ENCODE results near the gene LIMS1.

Gene LIMS1

GRCh38 chr2:108565778-108566375 is 31.6 kb downstream of the LIMS1 start:
- Histone ChIP-seq H3K9me2 (replicated peaks; ENCODE audit: insufficient read depth, low read length) (no peaks in the 10 kb centered on the region), H3F3A (ENCODE audit: insufficient read depth) (no peaks in the 10 kb centered on the region), H3K27me3 (ENCODE audit: low read length) (no peaks in the 10 kb centered on the region), H3K4me2 (ENCODE audit: low read depth, low read length, poor library complexity, severe bottlenecking) (no peak overlapping the region), H4K20me1 (ENCODE audit: low read depth, low read length) (no peaks in the 10 kb centered on the region; the same call in 1 of the 2 replicates), H3K36me3 (ENCODE audit: low read length) (no peaks in the 10 kb centered on the region), H3K9ac (ENCODE audit: low read length) (no peak overlapping the region), H3K4me3 (ENCODE audit: insufficient read depth, low read length, poor library complexity, severe bottlenecking) (no peak overlapping the region), H3K9me3 (ENCODE audit: insufficient read depth, low read length) (no peaks in the 10 kb centered on the region), H3K27ac (ENCODE audit: low read depth, low read length) (no peak overlapping the region), H3K79me2 (ENCODE audit: insufficient read depth, low read length) (peaks cover 7% of the 10 kb centered on the region), H2AFZ (ENCODE audit: low read depth, low read length, severe bottlenecking) (no peak overlapping the region)
- TF ChIP-seq EZH2phosphoT487 (conservative IDR thresholded peaks at IDR 0.05; ENCODE audit: low read length) (no peak), CTCF (IDR thresholded peaks at IDR 0.05; ENCODE audit: insufficient read depth, low read length, poor library complexity, severe bottlenecking) (no peak)

- Histone ChIP-seq H4K20me1 (ENCODE audit: low read depth, low read length) (peaks cover 12% of the 10 kb centered on the region; the same call in 1 of the 2 replicates), H3K4me2 (ENCODE audit: low read depth, low read length, poor library complexity, severe bottlenecking) (no peak overlapping the region), H3K9ac (ENCODE audit: low read length) (no peak overlapping the region), H2AFZ (ENCODE audit: low read depth, low read length, severe bottlenecking) (no peak overlapping the region), H3K4me3 (ENCODE audit: insufficient read depth, low read length, poor library complexity, severe bottlenecking) (no peak overlapping the region), H3K36me3 (ENCODE audit: low read length) (no peaks in the 10 kb centered on the region), H3K27me3 (ENCODE audit: low read length) (no peaks in the 10 kb centered on the region), H3K9me3 (ENCODE audit: insufficient read depth, low read length) (no peaks in the 10 kb centered on the region), H3F3A (ENCODE audit: insufficient read depth) (no peaks in the 10 kb centered on the region), H3K9me2 (replicated peaks; ENCODE audit: insufficient read depth, low read length) (no peaks in the 10 kb centered on the region), H3K79me2 (ENCODE audit: insufficient read depth, low read length) (no peaks in the 10 kb centered on the region; the same call in 1 of the 2 replicates), H3K27ac (ENCODE audit: low read depth, low read length) (no peak overlapping the region)
- TF ChIP-seq CTCF (IDR thresholded peaks at IDR 0.05; ENCODE audit: insufficient read depth, low read length, poor library complexity, severe bottlenecking) (no peak), EZH2phosphoT487 (conservative IDR thresholded peaks at IDR 0.05; ENCODE audit: low read length) (no peak)
Measured at GRCh38 chr2:108570416-108570815, 36.1 kb downstream of the LIMS1 start.

GRCh38 chr2:108571286-108571685 is 37.0 kb downstream of the LIMS1 start:
- Histone ChIP-seq H3K9ac (ENCODE audit: low read length) (no peak overlapping the region), H3K79me2 (ENCODE audit: insufficient read depth, low read length) (no peaks in the 10 kb centered on the region; the same call in 1 of the 2 replicates), H4K20me1 (ENCODE audit: low read depth, low read length) (peaks cover 12% of the 10 kb centered on the region; the same call in 1 of the 2 replicates)

More at GRCh38 chr2:108571286-108571685, 37.0 kb downstream of the LIMS1 start:
- Histone ChIP-seq H3K9me2 (replicated peaks; ENCODE audit: insufficient read depth, low read length) (no peaks in the 10 kb centered on the region), H3F3A (ENCODE audit: insufficient read depth) (no peaks in the 10 kb centered on the region), H3K4me2 (ENCODE audit: low read depth, low read length, poor library complexity, severe bottlenecking) (no peak overlapping the region), H3K9me3 (ENCODE audit: insufficient read depth, low read length) (no peaks in the 10 kb centered on the region), H3K27ac (ENCODE audit: low read depth, low read length) (no peak overlapping the region), H3K4me3 (ENCODE audit: insufficient read depth, low read length, poor library complexity, severe bottlenecking) (no peak overlapping the region), H3K27me3 (ENCODE audit: low read length) (no peaks in the 10 kb centered on the region), H2AFZ (ENCODE audit: low read depth, low read length, severe bottlenecking) (no peak overlapping the region), H3K36me3 (ENCODE audit: low read length) (no peaks in the 10 kb centered on the region)
- TF ChIP-seq EZH2phosphoT487 (conservative IDR thresholded peaks at IDR 0.05; ENCODE audit: low read length) (no peak), CTCF (IDR thresholded peaks at IDR 0.05; ENCODE audit: insufficient read depth, low read length, poor library complexity, severe bottlenecking) (no peak)

Data from SU-DHL-6 (cell line).